Measurements from ENCODE around the gene LACTBL1.
"Not testable (repeated sequence)": the region's sequence is repeated elsewhere in the genome, so short reads cannot be mapped to it uniquely, and the experiment has no call there.

The LACTBL1 gene

GRCh38 chr1:22972760-22973159 is at the start of gene LACTBL1:
Gene LACTBL1, minus strand, starts transcription at chr1:22972866. Its CDS starts 550 bp downstream, at chr1:22972316.
- no peak for DNase-seq (ENCODE audit: low read depth in 2 of 2)

DNA sequence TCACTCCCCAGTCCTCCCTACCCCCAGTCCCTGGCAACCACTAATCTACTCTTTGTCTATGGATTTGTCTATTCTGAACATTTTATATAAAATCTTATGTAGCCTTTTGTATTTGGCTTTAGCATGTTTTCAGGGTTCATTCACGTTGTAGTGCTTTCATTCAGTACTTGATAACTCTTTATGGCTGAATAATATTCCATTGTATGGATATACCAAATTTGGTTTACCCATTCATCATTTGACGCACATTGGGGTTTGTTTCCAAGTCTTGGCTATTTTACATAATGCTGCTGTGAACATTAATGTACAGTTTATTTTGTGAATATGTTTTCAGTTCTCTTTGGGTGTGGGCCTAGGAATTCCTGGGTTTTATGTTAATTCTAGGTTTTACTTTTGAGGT is 49.2 kb upstream of the LACTBL1 start:
- DNase-seq (ENCODE audit: low read depth in 2 of 2) = no peak

- DNase-seq (ENCODE audit: low read depth in 2 of 2) = no peak
These were observed 48.2 kb upstream of the LACTBL1 start for GRCh38 chr1:23020706-23021405.

DNA sequence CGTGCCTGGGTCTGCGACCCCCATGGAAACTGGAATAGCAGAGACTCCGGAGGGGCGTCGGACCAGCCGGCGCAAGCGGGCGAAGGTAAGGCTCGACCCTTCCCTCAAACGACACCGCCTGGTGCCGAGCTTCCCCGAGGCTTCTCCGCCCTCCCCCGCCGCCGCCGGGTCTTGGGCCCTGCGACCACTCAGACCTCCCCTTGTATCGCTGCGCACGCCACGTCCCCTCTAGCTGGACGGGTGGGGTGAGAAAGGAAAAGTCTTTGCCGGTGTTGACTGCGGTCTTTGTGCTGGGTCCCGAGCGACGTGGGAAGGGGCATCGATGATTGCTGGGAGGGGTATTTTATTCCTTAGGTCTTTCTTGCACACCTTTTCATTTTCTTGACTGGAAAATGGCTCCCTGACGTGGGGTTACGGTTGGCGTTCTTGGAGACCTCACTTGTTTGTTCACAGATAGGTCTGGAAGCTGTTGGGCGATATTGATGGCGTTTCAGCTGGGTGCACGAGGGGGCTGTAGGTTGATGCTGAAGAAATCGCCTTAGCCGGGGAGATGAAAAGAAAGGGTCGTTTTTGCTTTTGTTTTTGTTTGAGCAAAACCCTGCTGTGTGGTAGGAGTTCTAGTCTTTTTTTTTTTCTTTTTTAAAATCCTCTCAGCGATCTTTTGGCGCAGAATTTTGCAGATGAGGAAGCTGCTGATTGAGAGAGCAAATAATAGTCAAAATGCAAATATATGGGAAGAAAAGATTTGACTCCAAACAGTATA is 47.4 kb upstream of the LACTBL1 start:
- peak in 1 of 2 experiments; percentile 4 for DNase-seq (ENCODE audit: low read depth in 2 of 2)

DNA sequence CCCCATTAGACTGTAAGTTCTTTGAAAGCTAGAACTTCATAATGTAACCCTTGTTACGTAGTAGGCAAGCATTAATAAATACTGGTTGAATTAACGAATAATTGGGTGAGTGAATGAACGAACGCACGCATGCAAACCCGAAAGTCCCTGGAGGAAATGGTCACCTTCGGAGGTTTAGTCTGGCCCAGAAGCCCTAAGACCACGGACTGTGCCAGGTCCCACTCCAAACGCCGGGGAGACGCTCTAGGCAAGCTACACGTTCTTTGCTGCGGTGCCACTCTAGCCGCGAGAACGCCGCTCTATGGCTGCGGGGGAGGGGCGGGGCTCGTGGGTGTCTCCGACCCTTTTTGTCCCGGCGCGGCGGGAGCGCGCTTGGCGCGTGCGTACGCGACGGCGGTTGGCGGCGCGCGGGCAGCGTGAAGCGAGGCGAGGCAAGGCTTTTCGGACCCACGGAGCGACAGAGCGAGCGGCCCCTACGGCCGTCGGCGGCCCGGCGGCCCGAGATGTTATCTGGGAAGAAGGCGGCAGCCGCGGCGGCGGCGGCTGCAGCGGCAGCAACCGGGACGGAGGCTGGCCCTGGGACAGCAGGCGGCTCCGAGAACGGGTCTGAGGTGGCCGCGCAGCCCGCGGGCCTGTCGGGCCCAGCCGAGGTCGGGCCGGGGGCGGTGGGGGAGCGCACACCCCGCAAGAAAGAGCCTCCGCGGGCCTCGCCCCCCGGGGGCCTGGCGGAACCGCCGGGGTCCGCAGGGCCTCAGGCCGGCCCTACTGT is 46.6 kb upstream of the LACTBL1 start, which contains the start of gene KDM1A:
Gene KDM1A (plus strand): TSS at position 375 of the 769 bp plus-strand sequence. CDS start 129 bp downstream, at position 504.
- peak; percentile 88 to 93 for DNase-seq (ENCODE audit: low read depth in 2 of 2)

DNA sequence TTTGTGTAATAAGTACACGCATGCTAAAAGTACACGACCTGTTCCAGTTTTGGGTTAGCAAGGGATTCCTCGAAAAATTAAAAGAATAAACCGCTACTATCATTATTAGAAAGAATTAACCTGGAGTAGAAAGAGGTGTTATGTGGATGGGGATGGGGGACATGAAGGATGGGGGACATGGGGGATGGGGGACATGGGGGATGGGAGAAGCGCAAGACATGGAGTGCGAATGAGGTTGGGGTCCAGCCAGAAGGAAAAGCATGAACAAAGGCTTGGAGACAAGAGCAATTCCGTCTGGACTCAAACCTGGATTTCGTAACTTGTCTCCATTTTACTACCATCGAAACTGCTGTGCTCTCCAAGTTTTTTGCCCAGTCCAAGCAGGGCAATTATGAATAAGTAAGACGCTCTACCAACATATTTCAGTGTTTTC is 46.0 kb upstream of the LACTBL1 start:
- DNase-seq (ENCODE audit: low read depth in 2 of 2) = no peak

GRCh38 chr1:23013657-23014056 is 41.0 kb upstream of the LACTBL1 start:
- DNase-seq (ENCODE audit: low read depth in 2 of 2) = no peak

DNA sequence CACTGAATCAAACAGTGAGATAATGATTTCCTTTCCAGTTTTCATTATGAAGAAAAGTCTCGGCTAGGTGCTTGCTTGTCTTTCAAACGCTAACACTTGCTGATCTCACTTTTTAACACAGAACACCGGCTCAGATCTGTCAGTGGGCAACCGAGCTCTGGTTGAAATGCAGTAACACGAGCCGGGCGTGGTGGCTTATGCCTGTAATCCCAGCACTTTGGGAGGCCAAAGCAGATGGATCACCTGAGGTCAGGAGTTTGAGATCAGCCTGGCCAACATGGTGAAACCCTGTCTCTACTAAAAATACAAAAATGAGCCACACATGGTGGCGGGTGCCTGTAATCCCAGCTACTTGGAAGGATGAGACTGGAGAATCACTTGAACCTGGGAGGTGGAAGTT is 37.4 kb upstream of the LACTBL1 start:
- not testable (repeated sequence) for DNase-seq (ENCODE audit: low read depth in 2 of 2)

DNA sequence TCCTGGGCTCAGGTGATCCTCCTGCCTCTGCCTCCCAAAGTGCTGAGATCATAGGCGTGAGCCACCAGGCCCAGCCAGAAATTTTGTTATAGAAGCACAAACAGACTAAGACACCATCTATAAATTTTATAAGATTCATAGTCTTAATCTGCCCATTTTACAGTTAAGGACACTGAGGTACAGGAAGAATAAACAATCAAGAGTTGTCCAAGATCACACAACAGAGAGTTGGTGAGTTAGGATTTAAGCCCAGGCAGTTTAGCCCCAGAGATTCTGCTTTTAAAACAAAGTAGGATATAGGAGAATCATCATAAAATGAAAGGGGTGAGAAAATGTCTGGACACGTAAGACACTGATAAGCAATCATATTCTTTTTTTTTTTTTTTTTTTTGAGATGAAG is 36.2 kb upstream of the LACTBL1 start:
- DNase-seq (ENCODE audit: low read depth in 2 of 2) = no peak

- DNase-seq (ENCODE audit: low read depth in 2 of 2) = no peak
These were observed 34.4 kb upstream of the LACTBL1 start for GRCh38 chr1:23007106-23007505.

- DNase-seq (ENCODE audit: low read depth in 2 of 2) = not testable (repeated sequence)
These were observed 32.1 kb upstream of the LACTBL1 start for GRCh38 chr1:23004769-23005168.

GRCh38 chr1:23004112-23004511 is 31.4 kb upstream of the LACTBL1 start:
- no peak for DNase-seq (ENCODE audit: low read depth in 2 of 2)

- not testable (repeated sequence) for DNase-seq (ENCODE audit: low read depth in 2 of 2)
These were observed 29.6 kb upstream of the LACTBL1 start for GRCh38 chr1:23002218-23002617.

DNA sequence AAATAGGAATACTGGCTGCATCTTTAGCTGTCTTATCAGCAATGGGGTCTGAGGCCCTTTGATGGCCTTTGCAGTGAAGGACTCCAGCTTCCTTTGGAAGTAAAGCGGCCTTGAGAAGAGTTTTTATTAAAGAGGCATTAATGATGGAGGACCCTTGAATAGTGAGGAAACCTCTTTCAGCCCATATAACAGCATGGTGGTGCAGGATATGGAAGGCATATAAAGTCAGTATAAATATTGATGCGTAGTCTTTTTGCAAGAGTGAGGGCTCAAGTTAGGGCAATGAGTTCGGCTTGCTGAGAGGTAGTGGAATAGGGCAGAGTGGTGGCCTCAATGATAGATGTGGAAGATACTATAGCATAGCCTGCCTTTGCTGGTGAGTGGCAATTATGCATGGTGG is 27.5 kb upstream of the LACTBL1 start:
- DNase-seq (ENCODE audit: low read depth in 2 of 2) = not testable (repeated sequence)

- not testable (repeated sequence) for DNase-seq (ENCODE audit: low read depth in 2 of 2)
These were observed 24.9 kb upstream of the LACTBL1 start for GRCh38 chr1:22997528-22997927.

GRCh38 chr1:22995774-22996173 is 23.1 kb upstream of the LACTBL1 start:
- DNase-seq (ENCODE audit: low read depth in 2 of 2) = no peak

- DNase-seq (ENCODE audit: low read depth in 2 of 2) = not testable (repeated sequence)
These were observed 20.6 kb upstream of the LACTBL1 start for GRCh38 chr1:22993220-22993795.

DNA sequence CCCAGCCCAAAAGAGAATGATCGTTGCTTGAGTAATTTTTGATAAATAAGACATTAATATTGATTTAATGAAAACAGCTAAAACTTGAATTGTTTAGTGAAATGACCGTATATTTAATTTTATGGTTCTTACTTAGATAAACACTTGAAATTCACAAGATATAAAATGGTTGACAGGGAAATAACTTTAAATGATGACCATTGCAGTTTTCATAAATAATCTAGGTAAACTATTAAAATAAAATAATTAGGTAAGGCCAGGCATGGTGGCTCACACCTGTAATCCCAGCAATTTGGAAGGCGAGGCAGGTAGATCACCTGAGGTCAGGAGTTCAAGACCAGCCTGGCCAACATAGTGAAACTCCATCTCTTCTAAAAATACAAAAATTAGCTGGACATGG is 19.7 kb upstream of the LACTBL1 start:
- not testable (repeated sequence) for DNase-seq (ENCODE audit: low read depth in 2 of 2)

DNA sequence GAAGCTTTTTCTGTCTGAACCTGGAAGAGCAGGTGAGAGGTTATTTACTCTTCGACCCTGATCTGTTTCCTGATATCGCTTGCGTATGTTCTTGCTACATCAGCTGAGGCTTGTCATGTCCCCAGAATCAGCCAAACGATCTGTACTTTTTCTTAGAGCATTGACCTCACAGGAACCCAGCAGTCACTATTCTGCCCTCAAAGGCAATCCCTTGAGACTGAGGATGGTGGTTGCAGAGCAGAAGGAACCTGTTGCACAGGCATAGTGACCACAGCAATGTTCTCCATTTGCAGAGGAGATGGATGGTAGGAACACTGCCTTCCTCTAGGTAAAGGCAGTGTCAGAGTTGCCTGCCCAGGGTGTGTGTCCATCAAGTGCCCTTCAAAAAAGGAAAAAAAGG is 11.3 kb upstream of the LACTBL1 start:
- no peak for DNase-seq (ENCODE audit: low read depth in 2 of 2)

DNA sequence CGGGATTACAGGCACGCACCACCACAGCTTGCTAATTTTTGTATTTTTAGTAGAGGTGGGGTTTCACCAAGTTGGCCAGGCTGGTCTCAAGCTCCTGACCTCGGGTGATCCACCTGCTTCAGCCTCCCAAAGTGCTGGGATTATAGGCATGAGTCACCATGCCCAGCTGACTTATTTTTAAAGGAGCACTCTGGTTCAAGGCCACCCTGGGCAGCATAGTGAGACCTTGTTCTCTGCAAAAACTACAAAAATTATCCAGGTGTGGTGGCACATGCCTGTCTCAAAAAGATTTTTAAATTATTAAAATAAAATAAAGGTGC is 7.8 kb upstream of the LACTBL1 start:
- not testable (repeated sequence) for DNase-seq (ENCODE audit: low read depth in 2 of 2)

- DNase-seq (ENCODE audit: low read depth in 2 of 2) = no peak
These were observed 5.6 kb upstream of the LACTBL1 start for GRCh38 chr1:22978299-22978698.

All from stimulated activated CD4-positive, alpha-beta T cell treated with anti-CD3 and anti-CD28 coated beads, Interleukin-12 subunit alpha, Interleukin-12 subunit beta, amount 100 ng/mL, for 24 hours (primary cell).